NT2/D1 (cell line): ENCODE measurements around the gene SHTN1.

ENCODE experiments used
- DNase-seq: peaks from one replicate; pipeline ENCODE4 v3.0.0-alpha.2; 2011; ENCODE audit warnings: low read depth, low spot score
- H3K27me3 ChIP-seq: 2 replicates; pipeline ENCODE4 v1.6.0; 2011; ENCODE audit warnings: mild to moderate bottlenecking; ENCODE audit not compliant: insufficient read length, insufficient read depth
- H3K36me3 ChIP-seq: 2 replicates; pipeline ENCODE4 v1.6.1; 2011; ENCODE audit warnings: mild to moderate bottlenecking, low read length, mixed read lengths; ENCODE audit not compliant: insufficient read depth, insufficient read length
- H3K4me1 ChIP-seq: 2 replicates; pipeline ENCODE4 v1.5.1; 2011; ENCODE audit not compliant: insufficient read depth, insufficient read length
- H3K4me3 ChIP-seq: 2 replicates; pipeline ENCODE4 v1.5.1; 2011; ENCODE audit warnings: low read depth; ENCODE audit not compliant: insufficient read length
- H3K9ac ChIP-seq: 2 replicates; pipeline ENCODE4 v1.6.0; 2011; ENCODE audit warnings: low read depth; ENCODE audit not compliant: insufficient read length
- H3K9me3 ChIP-seq: 2 replicates; pipeline ENCODE4 v1.5.1; 2011; ENCODE audit warnings: mild to moderate bottlenecking, low read length; ENCODE audit not compliant: insufficient read depth
- SUZ12 ChIP-seq: IDR thresholded peaks from 2 replicates; pipeline ENCODE4 v1.6.1; 2011; ENCODE audit not compliant: insufficient read length, insufficient read depth; ENCODE audit errors: extremely low read depth
- YY1 ChIP-seq: IDR thresholded peaks from 2 replicates; pipeline ENCODE4 v1.6.1; 2011; ENCODE audit not compliant: insufficient read length, insufficient read depth
- ZNF274 ChIP-seq: IDR thresholded peaks from 2 replicates; pipeline ENCODE4 v1.6.1; 2011; ENCODE audit warnings: mild to moderate bottlenecking, low read depth, low read length

The SHTN1 gene

DNA sequence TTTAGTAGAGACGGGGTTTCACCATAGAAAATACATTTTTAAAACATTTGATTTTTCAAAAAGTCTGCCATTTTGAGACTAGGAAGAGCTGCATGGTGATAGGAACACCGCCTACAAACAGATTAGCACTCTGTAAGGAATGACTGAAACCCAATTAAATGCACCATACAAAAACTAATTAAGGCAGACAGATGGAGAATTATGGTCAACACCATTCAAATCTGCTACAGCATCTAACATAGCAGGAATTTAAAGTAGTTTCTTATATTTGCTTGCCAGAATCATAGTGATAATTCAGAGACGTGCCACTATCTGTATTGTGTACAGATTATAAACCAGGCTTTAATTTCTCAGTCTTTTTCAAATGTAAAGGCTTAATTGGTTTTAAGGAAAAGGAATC is 87.5 kb downstream of the SHTN1 start:
- no peak for DNase-seq
- H3K4me3 ChIP-seq: no peak overlapping the region
- no peaks in the 10 kb centered on the region for H3K4me1 ChIP-seq
- H3K27me3 ChIP-seq: no peaks in the 10 kb centered on the region
- peaks cover 33% of the 10 kb centered on the region for H3K36me3 ChIP-seq
- no peak overlapping the region for H3K9ac ChIP-seq
- H3K9me3 ChIP-seq: no peaks in the 10 kb centered on the region
- TF ChIP-seq YY1 (no peak), SUZ12 (no peak), ZNF274 (no peak)

DNA sequence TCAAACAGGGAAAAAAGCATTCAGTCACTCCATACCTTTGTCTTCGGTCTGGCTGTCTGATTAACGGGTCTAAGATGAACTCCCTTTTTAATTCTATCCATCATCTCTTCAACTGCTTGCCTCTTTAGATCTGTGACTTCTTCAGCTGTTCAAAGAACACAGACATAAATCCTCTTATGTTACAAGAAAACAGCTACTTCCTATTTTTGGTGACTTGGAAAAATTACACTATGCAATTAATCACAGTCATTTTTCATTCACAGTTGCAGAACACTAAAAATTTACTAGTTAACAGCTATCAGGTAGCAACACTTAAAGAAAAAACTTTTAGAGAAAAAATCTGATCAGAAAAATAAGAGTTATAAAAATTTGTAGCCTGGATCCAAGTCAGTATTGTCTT is 89.6 kb downstream of the SHTN1 start:
- H3K36me3 ChIP-seq: peaks cover 26% of the 10 kb centered on the region
- H3K4me1 ChIP-seq: no peaks in the 10 kb centered on the region
- no peaks in the 10 kb centered on the region for H3K9me3 ChIP-seq
- no peak overlapping the region for H3K9ac ChIP-seq
- no peak overlapping the region for H3K4me3 ChIP-seq
- H3K27me3 ChIP-seq: no peaks in the 10 kb centered on the region
- DNase-seq: no peak
- TF ChIP-seq YY1 (no peak), ZNF274 (no peak), SUZ12 (no peak)

DNA sequence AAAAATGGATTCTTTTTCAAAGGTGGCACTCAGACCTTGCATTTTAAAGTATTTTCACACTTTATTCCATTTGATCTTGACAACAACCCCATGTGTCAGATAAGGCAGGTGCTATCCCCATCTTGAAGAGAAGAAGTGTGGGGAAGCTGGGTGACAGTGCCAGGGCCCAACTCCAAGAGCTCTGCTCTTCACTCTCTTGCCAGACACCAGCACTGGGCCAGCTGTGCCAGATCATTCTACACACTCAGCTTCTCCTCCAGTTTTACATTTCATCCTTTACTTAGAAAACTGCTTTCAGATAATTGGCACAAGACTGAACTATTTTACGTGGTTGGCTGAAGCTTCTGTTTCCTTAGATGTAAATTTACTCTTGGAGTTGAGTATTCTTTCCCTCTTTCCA is 91.3 kb downstream of the SHTN1 start:
- Histone ChIP-seq H3K36me3 (peaks cover 19% of the 10 kb centered on the region), H3K4me1 (no peaks in the 10 kb centered on the region), H3K9ac (no peak overlapping the region), H3K9me3 (no peaks in the 10 kb centered on the region), H3K27me3 (no peaks in the 10 kb centered on the region), H3K4me3 (no peak overlapping the region)
- TF ChIP-seq ZNF274: no peak
- TF ChIP-seq YY1: no peak
- TF ChIP-seq SUZ12: no peak
- no peak for DNase-seq

DNA sequence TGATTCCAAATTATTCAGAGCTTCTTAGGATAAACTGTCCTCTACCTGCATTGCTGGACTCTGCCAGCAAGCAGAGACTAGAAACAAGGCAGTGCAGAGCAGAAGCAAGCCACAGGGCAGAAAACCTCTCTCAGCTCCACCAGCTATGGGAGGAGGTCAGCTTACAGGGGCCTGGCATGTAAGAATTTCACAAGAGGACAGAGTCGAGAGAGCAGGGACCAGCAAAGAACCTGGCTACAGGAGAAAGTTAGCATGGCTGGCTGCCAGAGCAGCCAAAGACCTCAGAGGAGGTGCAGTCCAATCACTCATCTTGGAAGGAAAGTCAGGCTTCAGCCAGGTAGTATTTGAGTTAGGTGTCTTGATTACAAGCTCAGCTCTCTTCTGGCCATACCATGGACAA is 92.8 kb downstream of the SHTN1 start:
- no peaks in the 10 kb centered on the region for H3K27me3 ChIP-seq
- H3K36me3 ChIP-seq: peaks cover 21% of the 10 kb centered on the region
- TF ChIP-seq ZNF274: no peak
- no peak for TF ChIP-seq SUZ12
- no peak for TF ChIP-seq YY1
- DNase-seq: no peak
- H3K9ac ChIP-seq: no peak overlapping the region
- no peaks in the 10 kb centered on the region for H3K9me3 ChIP-seq
- no peaks in the 10 kb centered on the region for H3K4me1 ChIP-seq
- H3K4me3 ChIP-seq: no peak overlapping the region

DNA sequence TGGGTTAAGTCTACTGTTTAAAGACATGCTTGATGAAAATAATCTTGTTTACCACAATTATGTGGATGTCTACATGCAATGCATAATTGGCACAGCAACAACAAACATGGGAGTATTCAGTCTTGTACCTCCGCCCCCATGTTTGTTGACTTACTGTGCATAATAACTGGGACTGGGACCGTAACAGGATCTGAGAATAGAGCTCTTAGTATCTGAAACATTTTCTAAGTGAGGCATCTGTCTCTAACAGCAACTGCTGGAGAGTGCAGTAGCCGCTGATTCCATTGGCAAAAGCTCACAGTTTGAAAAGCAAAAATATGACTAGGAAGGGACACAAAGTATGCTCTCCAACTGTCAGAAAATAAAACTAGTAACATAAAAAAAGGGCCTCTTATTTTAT is 94.1 kb downstream of the SHTN1 start:
- H3K4me3 ChIP-seq: no peak overlapping the region
- H3K27me3 ChIP-seq: no peaks in the 10 kb centered on the region
- DNase-seq: no peak
- H3K36me3 ChIP-seq: peaks cover 25% of the 10 kb centered on the region
- H3K9me3 ChIP-seq: no peaks in the 10 kb centered on the region
- no peaks in the 10 kb centered on the region for H3K4me1 ChIP-seq
- H3K9ac ChIP-seq: no peak overlapping the region
- no peak for TF ChIP-seq SUZ12
- TF ChIP-seq ZNF274: no peak
- no peak for TF ChIP-seq YY1

DNA sequence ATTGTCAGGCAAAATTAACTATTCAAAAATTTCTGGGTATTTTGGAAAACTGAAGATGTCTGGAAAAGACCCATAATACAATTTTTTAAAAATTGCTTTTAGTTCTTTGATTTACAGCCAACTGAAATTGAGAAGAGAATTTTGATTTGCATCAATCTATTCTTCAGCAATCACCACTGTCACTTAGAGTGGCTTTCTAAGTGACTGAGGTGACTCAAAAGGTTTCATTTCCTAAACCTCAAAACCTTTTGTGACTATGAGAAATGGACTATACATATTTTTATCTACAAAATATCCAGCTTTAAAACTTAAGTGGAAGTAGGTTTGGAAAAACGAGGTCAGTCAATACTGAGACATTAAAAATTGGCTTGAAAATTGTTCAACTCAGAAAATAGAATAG is 95.7 kb downstream of the SHTN1 start:
- H3K4me3 ChIP-seq: no peak overlapping the region
- H3K4me1 ChIP-seq: no peaks in the 10 kb centered on the region
- H3K9me3 ChIP-seq: no peaks in the 10 kb centered on the region
- no peak for TF ChIP-seq ZNF274
- TF ChIP-seq YY1: no peak
- TF ChIP-seq SUZ12: no peak
- peaks cover 17% of the 10 kb centered on the region for H3K36me3 ChIP-seq
- H3K9ac ChIP-seq: no peak overlapping the region
- H3K27me3 ChIP-seq: no peaks in the 10 kb centered on the region
- DNase-seq: no peak

DNA sequence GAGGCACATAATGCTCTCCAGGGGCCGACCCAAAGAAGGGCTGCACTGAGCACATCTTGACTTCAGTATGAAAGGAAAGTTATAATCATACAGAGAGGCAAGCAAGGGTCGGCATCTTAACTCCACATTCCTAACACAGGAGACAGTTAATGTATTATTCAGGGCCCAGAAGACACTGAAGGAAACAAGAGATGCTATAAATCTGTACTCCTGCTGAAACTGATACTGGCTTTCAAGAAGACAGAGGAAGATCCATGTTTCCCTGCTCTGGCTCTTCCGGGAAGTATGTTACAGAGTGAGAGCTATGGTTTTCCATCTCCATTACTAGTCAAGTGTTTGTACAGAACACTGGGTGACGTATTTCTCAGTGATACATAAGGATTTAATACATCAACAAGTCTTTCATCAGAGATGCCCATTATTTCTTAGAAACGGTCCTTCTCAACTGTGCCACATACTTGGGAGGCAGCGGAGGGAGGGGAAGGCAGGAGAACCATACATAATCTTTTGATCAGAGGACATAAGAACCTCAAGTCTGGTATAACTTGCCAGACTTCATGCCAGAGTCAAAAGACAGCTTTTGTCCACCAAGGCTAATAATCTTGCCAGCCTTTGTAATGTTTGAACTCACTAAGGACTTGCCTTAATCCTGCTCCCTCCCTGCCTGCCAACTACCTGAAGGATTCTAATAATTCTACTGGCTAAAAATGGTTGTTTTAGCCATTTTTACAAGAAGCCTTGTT is 97.6 kb downstream of the SHTN1 start:
- no peak overlapping the region for H3K4me3 ChIP-seq
- no peak for DNase-seq
- H3K36me3 ChIP-seq: peaks cover 12% of the 10 kb centered on the region
- no peaks in the 10 kb centered on the region for H3K4me1 ChIP-seq
- H3K9ac ChIP-seq: no peak overlapping the region
- no peaks in the 10 kb centered on the region for H3K9me3 ChIP-seq
- no peak for TF ChIP-seq SUZ12
- TF ChIP-seq ZNF274: no peak
- TF ChIP-seq YY1: no peak
- H3K27me3 ChIP-seq: no peaks in the 10 kb centered on the region

DNA sequence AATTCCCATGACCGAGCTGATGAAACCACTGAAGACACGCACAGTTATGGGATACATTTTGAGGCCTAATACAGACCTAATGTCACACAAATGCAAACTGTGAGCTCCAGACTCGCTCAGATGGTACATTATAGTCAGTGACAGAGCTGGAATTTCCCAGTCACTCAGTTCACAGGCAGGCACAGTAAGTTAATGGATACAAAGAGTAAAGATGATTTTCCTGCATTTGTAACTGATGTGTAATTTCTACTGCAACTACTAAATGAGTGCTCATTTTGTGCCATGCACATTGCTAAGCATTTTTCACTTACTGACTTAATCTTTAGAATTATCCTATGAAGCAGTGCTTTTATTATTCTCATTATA is 99.2 kb downstream of the SHTN1 start:
- DNase-seq: no peak
- TF ChIP-seq ZNF274 (no peak), SUZ12 (no peak), YY1 (no peak)
- no peak overlapping the region for H3K4me3 ChIP-seq

More for the DNA sequence above, 99.2 kb downstream of the SHTN1 start:
- Histone ChIP-seq H3K9me3 (no peaks in the 10 kb centered on the region), H3K27me3 (no peaks in the 10 kb centered on the region), H3K36me3 (peaks cover 21% of the 10 kb centered on the region), H3K4me1 (no peaks in the 10 kb centered on the region), H3K9ac (no peak overlapping the region)
